ENCODE measurements around the gene COL25A1.

GRCh38 chr4:108946237-108946636 lies 356.2 kb downstream of the COL25A1 start:
- no peak for TF ChIP-seq EZH2 (IDR thresholded peaks at IDR 0.05; ENCODE audit: insufficient read depth, poor library complexity, severe bottlenecking)
- no peak for TF ChIP-seq EZH2phosphoT487 (IDR thresholded peaks at IDR 0.05; ENCODE audit: insufficient read depth, low read depth)
